ENCODE data around the gene AXL.

DNA sequence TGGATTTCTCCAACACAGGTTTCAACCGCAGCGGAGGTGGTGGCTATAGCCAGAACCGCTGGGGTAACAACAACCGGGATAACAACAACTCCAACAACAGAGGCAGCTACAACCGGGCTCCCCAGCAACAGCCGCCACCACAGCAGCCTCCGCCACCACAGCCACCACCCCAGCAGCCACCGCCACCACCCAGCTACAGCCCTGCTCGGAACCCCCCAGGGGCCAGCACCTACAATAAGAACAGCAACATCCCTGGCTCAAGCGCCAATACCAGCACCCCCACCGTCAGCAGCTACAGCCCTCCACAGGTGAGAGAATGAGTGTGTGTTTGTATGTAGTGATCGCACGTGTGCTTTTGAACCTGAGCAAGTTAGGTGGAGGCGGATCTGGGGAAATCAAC lies 84.9 kb downstream of the AXL start:
- TF ChIP-seq, protein P1, sequence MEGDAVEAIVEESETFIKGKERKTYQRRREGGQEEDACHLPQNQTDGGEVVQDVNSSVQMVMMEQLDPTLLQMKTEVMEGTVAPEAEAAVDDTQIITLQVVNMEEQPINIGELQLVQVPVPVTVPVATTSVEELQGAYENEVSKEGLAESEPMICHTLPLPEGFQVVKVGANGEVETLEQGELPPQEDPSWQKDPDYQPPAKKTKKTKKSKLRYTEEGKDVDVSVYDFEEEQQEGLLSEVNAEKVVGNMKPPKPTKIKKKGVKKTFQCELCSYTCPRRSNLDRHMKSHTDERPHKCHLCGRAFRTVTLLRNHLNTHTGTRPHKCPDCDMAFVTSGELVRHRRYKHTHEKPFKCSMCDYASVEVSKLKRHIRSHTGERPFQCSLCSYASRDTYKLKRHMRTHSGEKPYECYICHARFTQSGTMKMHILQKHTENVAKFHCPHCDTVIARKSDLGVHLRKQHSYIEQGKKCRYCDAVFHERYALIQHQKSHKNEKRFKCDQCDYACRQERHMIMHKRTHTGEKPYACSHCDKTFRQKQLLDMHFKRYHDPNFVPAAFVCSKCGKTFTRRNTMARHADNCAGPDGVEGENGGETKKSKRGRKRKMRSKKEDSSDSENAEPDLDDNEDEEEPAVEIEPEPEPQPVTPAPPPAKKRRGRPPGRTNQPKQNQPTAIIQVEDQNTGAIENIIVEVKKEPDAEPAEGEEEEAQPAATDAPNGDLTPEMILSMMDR (IDR thresholded peaks at IDR 0.05; ENCODE audit: borderline replicate concordance, extremely low read depth, low read length, poor library complexity, severe bottlenecking): no peak
- TF ChIP-seq EZH2 (IDR thresholded peaks at IDR 0.05; ENCODE audit: borderline replicate concordance, low read depth, low read length, severe bottlenecking): no peak
